Measurements from ENCODE around the gene DHX8.

DNA sequence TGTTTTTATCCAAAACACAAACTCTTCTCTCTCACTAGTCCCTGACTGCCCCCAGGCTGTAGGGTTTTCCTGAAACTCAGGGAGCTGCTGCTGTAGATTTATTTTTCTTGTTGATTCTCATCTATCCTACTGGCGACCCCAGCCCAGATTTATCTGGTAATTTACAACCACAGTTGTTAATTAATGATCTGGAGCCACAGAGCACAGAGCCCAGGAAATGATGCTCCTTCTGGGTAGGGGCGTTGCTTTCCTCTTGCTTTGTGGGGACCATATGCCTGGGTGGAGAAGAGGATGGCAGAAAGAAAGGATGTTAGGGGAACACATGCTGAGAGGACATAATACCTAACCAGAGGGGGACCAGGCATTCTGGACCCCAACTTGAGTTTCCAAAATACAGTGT, 69.8 kb downstream of the DHX8 start:
- no peak for TF ChIP-seq EZH2phosphoT487 (IDR thresholded peaks at IDR 0.05; ENCODE audit: insufficient read depth, low read depth)
- TF ChIP-seq EZH2 (IDR thresholded peaks at IDR 0.05; ENCODE audit: insufficient read depth, poor library complexity, severe bottlenecking) = no peak
